NCI-H1694 (cell line): Measurements from ENCODE around the gene GLG1.
"Not testable (repeated sequence)": the region's sequence is repeated elsewhere in the genome, so short reads cannot be mapped to it uniquely, and the experiment has no call there.

Experiments used
- DNase-seq: peaks from one replicate; lab custom pipeline; 2025; lab: John Stamatoyannopoulos, UW

Gene GLG1

DNA sequence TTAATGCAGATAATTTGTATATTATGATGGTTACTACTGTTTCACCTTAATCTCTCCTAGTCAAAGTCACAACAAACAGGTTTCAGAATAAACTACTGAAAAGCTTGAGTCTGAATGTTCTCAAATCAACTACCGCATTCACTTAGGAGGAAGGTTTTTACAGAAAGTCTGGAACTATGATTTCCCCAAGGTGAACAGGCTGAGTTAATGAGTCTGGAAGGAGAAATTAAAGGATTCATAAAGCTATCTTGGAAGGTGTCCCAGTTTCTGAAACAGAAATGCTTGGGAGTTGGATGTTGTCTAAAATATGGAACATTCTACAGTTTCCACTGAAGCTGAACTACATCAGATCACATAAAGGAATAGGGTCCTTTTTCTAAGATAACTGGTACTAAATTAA lies 69.2 kb downstream of the GLG1 start:
- not testable (repeated sequence) for DNase-seq

DNA sequence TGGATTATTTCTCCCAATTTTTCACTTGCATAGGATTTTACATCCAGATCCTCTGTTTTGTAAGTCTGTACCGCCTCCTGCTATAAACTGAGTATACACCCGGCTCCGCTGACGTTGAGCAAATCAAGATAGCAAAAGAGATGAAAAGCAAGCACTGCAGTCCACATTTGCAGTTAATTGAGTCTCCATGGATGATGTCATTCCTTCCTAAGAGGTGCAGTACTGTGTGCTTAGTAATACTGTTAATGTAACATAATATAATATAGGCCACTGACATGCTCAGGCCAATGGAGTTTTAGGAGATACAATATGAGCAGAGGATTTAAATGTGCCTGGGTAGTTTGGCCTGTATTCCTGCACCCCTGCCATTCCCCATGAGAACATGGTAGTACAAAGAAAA lies 72.3 kb downstream of the GLG1 start:
- DNase-seq, result not testable (repeated sequence)

DNA sequence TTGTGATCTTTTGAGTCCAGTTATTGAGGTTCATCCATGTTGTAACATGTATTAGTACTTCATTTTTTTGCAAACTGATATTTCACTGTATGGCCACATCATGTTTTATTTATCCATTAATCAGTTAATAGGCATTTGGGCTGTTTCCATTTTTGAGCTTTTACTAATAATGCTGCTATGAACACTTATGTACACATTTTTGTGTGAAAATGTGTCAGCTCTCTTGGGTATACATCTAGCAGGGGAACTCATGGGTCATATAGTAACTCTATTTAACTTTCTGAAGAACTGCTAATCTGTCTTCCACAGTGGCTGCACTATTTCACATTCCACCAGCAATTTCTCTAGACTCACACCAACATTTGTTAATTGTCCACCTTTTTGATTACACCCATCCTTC lies 82.0 kb downstream of the GLG1 start:
- no peak for DNase-seq

DNA sequence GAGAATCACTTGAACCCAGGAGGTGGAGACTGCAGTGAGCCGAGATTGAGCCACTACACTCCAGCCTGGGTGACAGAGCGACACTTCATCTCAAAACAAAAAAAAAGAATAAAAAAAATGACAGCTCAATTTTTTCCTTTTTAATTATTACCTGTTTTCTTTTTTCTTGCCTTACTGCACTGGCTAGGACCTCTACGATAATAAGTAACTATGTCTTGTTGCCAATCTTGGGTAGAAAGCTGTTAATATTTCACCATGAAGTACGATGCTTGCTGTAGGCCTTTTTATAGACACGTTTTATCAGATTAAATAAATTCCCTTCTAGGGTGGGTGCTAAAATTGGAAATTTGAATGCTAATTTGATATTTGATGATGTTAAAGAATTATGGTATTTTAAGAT lies 82.8 kb downstream of the GLG1 start:
- DNase-seq, result no peak

DNA sequence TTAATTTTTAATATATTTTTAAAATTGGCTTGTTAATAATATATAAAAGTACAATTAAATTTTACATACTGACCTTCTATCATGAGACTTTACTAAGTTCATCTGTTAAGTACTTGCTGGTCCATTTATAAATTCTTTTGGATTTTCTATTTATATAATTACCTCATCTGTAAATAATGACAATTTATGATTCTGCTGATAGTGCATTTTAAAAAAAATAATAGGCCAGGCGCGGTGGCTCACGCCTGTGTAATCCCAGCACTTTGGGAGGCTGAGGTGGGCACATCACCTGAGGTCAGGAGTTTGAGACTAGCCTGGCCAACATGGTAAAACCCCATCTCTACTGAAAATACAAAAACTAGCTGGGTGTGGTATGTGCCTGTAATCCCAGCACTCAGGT lies 83.2 kb downstream of the GLG1 start:
- DNase-seq, result not testable (repeated sequence)

DNA sequence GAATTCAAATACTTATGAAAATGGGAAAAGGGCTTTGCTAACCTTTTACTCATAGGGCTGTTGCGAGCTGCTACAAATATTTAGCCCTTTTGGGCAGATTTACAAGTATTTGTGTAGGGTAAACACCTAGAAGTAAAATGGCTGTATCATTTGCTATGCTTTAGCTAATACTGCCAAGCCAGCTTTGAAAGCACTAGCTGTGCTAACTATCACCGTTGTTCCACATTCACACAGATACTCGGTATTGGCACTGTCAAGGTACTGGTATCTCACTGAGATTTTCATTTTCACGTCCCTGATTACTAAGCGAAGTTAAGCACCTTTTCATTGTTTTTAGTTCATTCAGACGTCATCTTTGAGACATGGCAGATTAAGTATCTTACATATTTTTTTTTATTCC lies 84.8 kb downstream of the GLG1 start:
- no peak for DNase-seq

DNA sequence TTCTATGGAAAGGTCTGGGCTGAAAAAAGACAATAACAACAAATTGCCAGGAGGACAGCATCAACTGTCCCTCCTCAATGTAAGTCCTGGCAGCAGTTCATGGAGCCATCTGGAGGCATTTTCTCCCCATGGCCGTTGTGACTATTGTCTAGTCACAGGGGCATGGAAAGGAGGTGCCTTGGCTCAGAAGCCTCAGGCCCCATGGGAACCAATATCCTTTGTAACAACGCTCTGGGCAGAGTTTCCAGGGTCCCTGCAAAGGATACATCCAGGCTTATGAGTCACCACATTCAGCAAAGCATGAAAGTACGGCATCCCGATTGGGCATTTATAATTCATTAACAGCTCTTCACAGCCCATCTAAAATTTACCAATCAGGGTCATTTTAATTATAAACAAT lies 85.2 kb downstream of the GLG1 start:
- peak; percentile 3 for DNase-seq

DNA sequence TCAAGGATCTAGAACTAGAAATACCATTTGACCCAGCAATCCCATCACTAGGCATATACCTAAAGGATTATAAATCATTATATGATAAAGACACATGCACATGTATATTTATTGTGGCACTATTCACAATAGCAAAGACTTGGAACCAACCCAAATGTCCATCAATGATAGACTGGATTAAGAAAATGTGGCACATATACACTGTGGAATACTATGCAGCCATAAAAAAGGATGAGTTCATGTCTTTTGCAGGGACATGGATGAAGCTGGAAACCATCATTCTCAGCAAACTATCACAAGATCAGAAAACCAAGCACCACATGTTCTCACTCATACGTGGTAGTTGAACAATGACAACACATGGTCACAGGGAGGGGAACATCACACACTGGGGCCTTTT lies 88.0 kb downstream of the GLG1 start:
- not testable (repeated sequence) for DNase-seq

DNA sequence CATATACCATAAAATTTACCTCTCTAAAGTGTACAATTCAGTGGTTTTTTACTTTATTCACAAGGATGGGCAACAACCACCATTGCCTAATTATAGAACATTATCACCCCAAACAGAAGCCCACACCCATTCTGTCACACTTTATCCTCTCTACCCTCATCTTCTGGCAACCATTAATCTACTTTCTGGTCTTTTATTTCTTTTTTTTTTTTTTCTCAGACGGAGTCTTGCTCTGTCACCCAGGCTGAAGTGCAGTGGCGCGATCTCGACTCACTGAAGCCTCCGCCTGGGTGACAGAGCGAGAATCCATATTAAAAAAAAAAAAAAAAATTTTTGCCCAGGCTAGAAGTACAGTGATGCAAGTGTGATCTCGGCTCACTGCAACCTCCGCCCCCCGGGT lies 95.0 kb downstream of the GLG1 start:
- no peak for DNase-seq

DNA sequence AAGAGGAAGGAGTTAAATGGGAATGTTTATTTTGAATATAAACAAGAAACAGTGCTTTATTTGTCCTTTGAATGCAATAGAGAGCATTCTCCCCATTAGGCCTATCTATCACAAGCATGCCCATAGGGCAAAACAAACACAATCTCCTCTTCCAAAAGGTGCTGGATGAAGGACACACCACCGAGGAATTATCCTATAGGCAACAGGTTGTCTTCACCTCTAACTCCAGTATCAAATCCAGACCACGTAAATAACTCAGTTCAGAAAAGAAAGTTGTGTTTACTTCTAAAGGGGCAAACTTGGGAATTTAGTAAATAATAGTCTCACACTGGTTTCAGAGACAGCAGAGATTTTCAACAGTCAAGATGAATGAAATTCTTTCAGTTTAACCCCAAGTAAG lies 101.9 kb downstream of the GLG1 start:
- no peak for DNase-seq

DNA sequence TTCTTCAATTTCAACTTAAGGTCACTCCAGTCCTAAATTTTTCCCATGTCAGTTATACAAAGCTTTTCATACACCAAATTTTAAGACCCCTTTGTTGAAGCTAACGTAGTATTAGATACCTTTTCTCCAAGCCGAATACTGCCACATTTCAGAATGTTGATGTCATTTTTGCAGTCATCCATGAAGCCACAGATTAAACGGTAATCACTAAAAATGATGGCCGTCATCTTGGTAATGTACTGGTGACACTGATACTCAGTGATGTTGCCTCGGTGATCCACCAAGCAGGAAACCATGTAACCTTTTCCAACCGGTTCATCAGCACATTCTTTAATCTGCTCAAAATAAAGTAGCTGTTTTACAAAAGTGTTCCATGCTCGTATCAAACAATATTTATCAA lies 103.5 kb downstream of the GLG1 start:
- no peak for DNase-seq

DNA sequence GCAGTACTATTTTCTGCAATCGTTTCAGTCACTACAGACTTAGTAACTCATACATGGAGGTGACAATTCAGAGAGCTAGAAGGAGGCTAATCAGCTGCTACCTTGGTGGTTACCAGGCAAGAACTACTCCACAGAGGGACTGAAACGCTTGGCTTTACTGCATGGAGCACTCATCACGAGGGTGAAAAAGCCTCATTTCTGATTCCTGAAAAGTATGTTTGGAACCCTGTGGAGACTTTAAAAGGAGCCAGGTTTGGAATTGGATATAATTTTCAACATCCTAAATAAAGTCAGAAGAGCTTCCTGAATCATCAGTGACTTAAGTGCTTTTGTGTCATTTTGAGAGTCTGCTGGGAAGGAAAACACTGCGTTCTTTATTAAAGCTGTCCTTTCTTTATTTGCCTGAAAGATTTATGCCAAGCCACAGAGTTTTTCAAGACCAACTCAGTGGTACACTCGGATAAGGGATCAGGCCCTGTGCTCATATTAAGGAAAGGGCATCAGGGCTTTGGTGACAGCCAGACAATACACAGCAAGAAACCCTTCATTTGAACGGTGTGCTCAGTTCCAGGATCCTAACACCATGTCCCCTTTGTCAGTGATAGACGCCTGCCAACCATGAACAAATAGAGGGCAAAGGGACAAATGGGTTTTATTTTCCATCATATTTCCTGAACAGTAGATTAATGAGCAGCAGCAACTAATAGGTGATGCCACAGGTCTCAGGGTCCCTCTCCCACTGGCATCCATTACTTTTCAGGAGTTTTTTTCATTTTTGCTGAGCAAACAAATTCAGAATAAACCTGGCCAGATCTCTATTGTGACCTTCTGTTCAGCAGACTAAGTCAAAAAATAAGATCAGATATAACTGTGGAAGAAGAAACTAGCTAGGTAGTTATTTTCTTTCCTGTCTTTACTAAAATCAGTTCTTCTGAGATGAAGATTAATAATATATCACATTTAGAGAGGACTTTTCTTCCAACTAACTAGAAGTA lies 105.1 kb downstream of the GLG1 start:
- DNase-seq, result no peak

DNA sequence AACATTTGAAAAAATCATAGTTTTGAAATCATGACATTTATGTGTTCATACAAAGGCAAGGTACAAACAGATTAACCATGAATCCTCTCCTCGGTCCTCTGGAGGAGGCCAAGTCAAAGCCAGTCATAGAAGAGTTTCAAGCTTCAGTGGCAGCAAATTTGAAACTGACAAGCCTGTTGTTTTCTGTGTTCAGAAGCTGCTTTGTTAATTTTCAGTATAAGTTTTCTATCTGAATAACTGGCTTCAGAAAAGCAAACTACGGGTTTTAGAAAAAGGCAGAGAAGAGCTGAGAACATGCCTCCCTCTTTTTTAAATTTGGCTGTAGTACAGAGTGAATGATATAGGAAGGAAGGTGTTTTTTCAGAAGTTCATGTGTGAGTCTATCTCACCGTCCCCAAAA lies 106.0 kb downstream of the GLG1 start:
- no peak for DNase-seq

DNA sequence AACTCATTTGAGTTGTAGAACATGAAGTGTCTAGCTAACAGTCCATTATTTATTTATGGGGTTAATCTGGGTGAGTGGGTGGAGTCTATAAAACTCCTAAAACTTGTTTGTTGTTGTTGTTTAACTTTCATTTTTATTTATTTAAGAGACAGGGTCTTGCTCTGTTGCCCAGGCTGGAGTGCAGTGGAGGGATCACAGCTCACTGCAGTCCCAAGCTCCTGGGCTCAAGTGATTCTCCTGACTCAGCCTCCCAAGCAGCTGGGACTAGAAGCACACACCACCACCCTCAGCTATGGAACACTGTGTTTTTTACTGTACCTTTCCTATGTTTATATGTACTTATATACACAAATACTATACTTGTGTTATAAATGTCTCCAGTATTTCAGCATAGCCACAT lies 107.8 kb downstream of the GLG1 start:
- no peak for DNase-seq

DNA sequence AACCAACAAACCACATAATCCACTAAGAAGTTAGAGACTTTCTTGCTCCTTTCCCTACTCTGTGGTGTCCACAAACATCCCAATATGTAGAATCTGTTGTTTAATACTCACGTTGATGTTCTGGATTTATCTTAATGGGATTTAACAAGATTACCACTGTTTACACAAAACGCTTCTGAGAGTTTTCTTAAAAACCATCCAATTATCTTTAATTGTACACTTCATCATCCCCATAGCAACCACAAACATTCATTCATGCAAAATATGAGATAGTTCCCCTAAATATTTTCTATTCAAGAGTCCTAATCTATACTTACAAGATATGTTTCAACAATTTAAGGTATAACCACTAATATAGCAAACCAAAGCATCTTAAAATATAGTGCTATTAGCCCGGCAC lies 109.2 kb downstream of the GLG1 start:
- DNase-seq, result no peak

DNA sequence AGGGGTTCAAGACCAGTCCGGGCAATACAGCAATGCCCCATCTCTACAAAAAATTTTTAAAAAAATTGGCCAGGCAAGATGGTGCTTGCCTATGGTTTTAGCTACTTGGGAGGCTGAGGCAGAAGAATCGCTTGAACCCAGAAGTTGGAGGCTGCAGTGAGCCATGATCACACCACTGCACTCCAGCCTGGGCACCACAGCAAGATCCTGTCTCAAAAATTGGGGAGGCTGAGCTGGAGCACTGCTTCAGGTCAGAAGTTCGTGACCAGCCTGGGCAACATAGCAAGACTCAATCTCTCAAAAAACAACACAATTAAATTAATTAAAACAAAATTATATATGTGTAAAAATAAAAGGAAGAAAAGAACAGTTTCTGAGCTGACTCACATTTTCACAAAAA lies 110.9 kb downstream of the GLG1 start:
- DNase-seq, result no peak

DNA sequence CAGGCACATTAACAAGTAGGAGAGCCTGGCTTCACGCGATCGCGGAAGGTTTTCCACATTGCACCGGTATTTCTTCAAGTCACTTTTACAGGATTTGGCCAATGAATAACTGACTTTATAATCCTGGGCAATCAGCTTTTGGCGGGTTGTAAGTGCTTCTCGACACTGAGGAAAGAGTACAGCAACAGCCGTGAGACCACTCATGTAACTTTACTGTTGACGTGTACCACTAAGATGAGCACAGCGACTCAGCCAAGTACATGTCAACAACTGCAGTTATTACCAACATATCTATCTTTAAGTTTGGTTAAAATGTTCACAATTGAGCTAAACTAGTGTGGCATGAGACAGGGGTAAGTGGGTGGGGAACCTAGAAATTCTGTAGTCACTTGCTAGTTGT lies 113.9 kb downstream of the GLG1 start:
- no peak for DNase-seq

DNA sequence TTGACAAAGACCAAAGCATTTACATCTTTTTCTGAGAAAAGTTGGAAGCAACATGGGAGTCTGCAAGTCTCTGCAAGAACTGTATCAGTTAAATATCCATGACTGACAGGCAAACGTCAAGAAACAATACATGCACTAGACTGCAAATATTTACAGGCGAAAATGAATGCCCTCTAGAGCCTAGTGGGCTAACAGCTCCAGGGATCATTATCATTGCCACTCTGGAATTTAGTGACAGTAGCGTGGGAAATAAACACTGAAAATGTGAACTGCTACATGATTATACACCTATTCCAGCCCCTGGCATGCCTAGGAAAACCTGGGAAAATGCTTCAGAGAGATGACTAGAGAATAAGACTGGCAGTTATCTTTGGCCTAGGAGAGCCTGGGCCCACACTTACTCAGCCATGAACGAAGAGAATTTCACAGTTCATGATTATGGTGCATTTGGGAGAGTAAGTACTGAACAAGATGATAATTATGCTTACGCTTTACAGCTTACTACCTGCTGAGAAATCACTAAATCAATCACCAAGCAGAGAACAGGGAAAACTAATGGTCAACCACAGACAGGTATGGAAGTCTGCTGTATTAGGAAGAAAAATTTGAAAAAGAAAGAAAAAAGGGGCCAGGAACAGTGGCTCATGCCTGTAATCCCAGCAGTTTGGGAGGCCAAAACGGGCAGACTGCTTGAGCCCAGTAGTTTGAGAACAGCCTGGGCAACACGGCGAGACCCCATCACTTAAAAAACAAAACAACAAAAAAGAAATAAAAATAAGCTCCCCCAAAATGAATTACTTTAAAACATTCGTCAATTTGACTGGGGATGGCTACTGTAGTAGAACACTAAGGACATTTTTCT lies 119.0 kb downstream of the GLG1 start:
- DNase-seq, result no peak

DNA sequence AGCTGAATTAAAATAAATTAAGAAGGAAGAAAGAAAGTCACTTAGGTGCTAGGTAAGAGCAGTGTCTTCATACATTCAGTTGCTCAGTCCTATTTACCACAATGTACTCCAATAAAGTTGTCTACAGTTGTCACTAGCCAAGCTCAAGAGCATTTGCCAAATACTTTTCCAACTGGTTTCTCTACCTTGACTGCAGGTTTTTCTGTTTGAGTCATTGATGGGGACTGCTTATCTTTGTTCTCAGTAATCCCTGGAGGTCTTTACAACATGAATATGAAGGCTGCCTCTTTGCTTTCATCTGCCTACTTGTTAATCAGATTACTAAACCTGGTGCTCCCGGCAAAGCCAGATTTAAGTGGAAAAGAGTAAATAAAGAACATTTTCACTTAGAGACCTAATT lies 121.0 kb downstream of the GLG1 start:
- DNase-seq, result no peak

DNA sequence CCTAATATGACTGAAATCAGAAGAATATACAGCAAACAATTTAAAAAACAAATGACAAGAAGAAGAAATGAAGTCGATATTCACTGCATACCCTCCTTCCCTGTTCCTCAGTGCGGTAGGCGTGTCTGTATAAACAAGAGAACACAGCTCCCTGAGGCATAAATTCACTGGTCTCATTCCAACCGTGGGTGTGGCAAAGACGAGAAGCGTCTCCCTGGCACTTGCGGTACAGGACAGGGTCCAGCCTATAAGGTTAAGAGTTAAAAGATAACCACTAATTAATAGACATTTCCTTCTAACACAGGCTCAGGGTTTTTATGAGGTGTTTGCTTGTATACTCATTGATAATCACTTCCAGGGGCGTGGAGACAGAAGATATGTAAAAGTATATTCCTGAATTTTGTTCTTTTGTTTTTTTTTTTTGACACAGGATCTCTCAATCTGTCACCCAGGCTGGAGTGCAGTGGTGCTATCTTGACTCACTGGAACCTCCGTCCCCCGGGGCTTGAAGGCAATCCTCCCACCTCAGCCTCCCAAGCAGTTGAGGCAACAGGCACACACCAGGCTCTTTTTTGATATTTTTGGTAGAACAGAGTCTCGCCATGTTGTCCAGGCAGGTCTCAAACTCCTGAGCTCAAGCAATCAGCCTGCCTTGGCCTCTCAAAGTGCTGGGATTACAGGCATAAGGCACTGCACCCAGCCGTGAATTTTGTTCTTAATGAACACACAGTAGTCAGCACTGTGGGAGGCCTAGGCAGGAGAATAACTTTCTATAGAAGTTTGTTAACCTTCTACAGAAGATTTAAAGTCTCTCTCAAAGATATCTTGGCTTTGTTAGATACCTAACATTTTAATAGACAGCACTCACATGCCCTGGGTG lies 126.5 kb downstream of the GLG1 start:
- DNase-seq, result no peak

DNA sequence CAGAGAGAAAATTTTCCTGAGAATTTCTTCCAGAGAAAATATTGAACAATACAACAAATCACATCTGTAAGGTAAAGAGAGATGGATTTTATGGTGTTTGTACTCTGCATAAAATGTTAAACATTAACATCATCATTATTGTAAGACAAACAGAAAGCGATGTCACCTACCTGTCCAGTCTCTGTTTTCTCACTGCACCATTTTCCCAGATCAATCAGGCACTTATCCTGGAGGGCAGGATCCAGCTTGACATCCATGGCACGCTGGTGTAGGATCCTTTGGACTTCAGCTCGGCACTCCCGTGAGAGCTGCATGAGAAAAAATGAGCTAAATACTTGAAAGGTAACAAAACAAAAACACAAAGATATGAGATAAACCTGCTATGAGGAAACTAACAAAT lies 129.7 kb downstream of the GLG1 start:
- no peak for DNase-seq

DNA sequence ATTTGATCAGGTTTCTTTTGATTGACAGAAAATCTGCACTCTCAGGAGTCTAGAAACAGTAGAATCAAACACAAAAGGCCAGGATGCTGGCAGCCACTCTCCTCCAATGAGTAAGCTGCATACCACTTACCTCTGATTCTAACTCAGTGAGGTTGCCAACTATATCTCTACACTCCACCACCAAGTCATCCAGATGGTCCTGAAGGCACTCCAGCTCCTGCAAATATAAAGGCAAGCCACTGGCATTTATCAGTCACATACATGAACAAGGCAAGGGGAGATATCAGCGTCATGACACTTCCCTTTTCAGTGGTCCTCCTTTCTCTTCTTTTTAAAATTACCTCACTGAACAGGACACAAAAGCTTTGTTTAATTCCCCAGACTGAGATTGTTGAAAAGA lies 132.5 kb downstream of the GLG1 start:
- DNase-seq, result no peak
